HEK293T (cell line): ENCODE data around the gene DYNC1LI2.

Source experiments
- CTCF ChIA-PET: fragments of 350-600 bp; formaldehyde crosslinking; extraction: SDS; loops from one replicate; lab custom pipeline; 2021; ENCODE audit warnings: antibody characterized with exemption, inconsistent platforms; lab: Yijun Ruan, JAX
- POLR2A ChIA-PET: fragments of 350-600 bp; formaldehyde crosslinking; extraction: SDS; loops from one replicate; lab custom pipeline; 2020; ENCODE audit warnings: antibody characterized with exemption, inconsistent platforms; lab: Yijun Ruan, JAX
- DNase-seq: peaks from one replicate; pipeline ENCODE4 v3.0.0; 2012; ENCODE audit warnings: mixed read lengths; ENCODE audit errors: extremely low spot score
- ARNT ChIP-seq: fragments of 450-650 bp; IDR thresholded peaks from 2 replicates; pipeline ENCODE4 v1.6.1; 2017; ENCODE audit warnings: mild to moderate bottlenecking
- BHLHE40 ChIP-seq: fragments of 450-650 bp; IDR thresholded peaks from 2 replicates; pipeline ENCODE4 v1.6.1; 2016; ENCODE audit warnings: mild to moderate bottlenecking, moderate library complexity, borderline replicate concordance
- CTBP1 ChIP-seq: fragments of 450-650 bp; IDR thresholded peaks from 2 replicates; pipeline ENCODE4 v1.6.1; 2016; ENCODE audit warnings: borderline replicate concordance
- ELF4 ChIP-seq: fragments of 450-650 bp; IDR thresholded peaks from 2 replicates; pipeline ENCODE4 v1.6.1; 2017; ENCODE audit warnings: antibody characterized with exemption
- FOXA1 ChIP-seq: fragments of 450-650 bp; IDR thresholded peaks from 2 replicates; pipeline ENCODE4 v1.6.1; 2016; ENCODE audit warnings: mild to moderate bottlenecking
- FOXK2 ChIP-seq: fragments of 450-650 bp; IDR thresholded peaks from 2 replicates; pipeline ENCODE4 v1.6.1; 2016; ENCODE audit warnings: mild to moderate bottlenecking
- FOXM1 ChIP-seq: fragments of 450-650 bp; IDR thresholded peaks from 2 replicates; pipeline ENCODE4 v1.6.1; 2017; ENCODE audit warnings: mild to moderate bottlenecking, borderline replicate concordance
- HDGF ChIP-seq: fragments of 450-650 bp; IDR thresholded peaks from 2 replicates; pipeline ENCODE4 v1.6.1; 2017; ENCODE audit warnings: antibody characterized with exemption, borderline replicate concordance
- L3MBTL2 ChIP-seq: fragments of 450-650 bp; conservative IDR thresholded peaks from 2 replicates; pipeline ENCODE4 v1.6.1; 2016; ENCODE audit warnings: mild to moderate bottlenecking
- LEF1 ChIP-seq: fragments of 450-650 bp; IDR thresholded peaks from 2 replicates; pipeline ENCODE4 v1.6.1; 2017; ENCODE audit warnings: mild to moderate bottlenecking, borderline replicate concordance
- NFRKB ChIP-seq: fragments of 450-650 bp; IDR thresholded peaks from 2 replicates; pipeline ENCODE4 v1.6.1; 2016; ENCODE audit warnings: mild to moderate bottlenecking, moderate library complexity
- SP1 ChIP-seq: fragments of 450-650 bp; IDR thresholded peaks from 2 replicates; pipeline ENCODE4 v1.6.1; 2017
- SUZ12 ChIP-seq: fragments of 450-650 bp; IDR thresholded peaks from 2 replicates; pipeline ENCODE4 v1.6.1; 2016; ENCODE audit warnings: mild to moderate bottlenecking
- TARDBP ChIP-seq: fragments of 450-650 bp; IDR thresholded peaks from 2 replicates; pipeline ENCODE4 v1.6.1; 2016
- ZNF384 ChIP-seq: fragments of 450-650 bp; IDR thresholded peaks from 2 replicates; pipeline ENCODE4 v1.6.1; 2016
- TF ChIP-seq, protein P1 (sequence below): fragments of 450-650 bp; IDR thresholded peaks from 2 replicates; pipeline ENCODE4 v1.6.1; 2016

DYNC1LI2 gene

DNA sequence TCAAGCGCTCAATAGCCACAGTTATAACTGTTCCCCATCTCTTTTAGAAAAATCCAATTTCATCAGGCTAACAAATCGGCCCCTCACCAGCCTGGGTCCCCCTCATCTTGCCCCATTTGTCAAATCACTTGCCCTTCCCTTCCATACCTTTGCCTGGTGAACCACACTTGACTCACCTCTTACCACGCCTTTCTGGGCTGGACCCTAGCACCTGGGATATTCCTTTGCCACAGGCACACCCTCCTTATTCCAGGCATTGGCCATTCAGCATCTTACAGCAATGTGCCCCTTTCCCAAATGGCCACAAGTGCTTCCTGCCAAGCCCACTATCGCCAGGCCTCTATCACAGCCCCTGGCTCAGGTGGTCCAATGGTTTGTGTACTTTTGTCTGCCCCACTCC, 69.7 kb downstream of the DYNC1LI2 start:
- TF ChIP-seq ELF4: no peak
- no peak for TF ChIP-seq HDGF
- no peak for TF ChIP-seq CTBP1
- no peak for TF ChIP-seq ARNT
- no peak for TF ChIP-seq NFRKB
- TF ChIP-seq L3MBTL2: no peak
- TF ChIP-seq ZNF384: no peak
- TF ChIP-seq SUZ12: no peak
- TF ChIP-seq, protein P1, sequence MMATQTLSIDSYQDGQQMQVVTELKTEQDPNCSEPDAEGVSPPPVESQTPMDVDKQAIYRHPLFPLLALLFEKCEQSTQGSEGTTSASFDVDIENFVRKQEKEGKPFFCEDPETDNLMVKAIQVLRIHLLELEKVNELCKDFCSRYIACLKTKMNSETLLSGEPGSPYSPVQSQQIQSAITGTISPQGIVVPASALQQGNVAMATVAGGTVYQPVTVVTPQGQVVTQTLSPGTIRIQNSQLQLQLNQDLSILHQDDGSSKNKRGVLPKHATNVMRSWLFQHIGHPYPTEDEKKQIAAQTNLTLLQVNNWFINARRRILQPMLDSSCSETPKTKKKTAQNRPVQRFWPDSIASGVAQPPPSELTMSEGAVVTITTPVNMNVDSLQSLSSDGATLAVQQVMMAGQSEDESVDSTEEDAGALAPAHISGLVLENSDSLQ: no peak
- no peak for TF ChIP-seq FOXM1
- no peak for TF ChIP-seq LEF1
- no peak for TF ChIP-seq BHLHE40
- ChIA-PET POLR2A (no interaction called here), CTCF (interaction anchor here (0.7 kb wide), 1 partner anchor 356 kb away, joined by 4 read pairs; no protein-coding TSS in a partner anchor)
- no peak for DNase-seq

GRCh38 chr16:66678337-66678736, 73.1 kb downstream of the DYNC1LI2 start:
- no peak for TF ChIP-seq FOXM1
- TF ChIP-seq TARDBP: no peak
- TF ChIP-seq LEF1: no peak
- no peak for TF ChIP-seq ZNF384
- no peak for TF ChIP-seq NFRKB
- ChIA-PET CTCF (no interaction called here), POLR2A (no interaction called here)
- no peak for DNase-seq

GRCh38 chr16:66677836-66678235, 73.6 kb downstream of the DYNC1LI2 start:
- TF ChIP-seq L3MBTL2 (no peak), NFRKB (no peak), BHLHE40 (no peak), FOXM1 (no peak), ZNF384 (no peak), FOXK2 (no peak), FOXA1 (no peak), TARDBP (no peak), LEF1 (no peak), ELF4 (no peak), SUZ12 (no peak), HDGF (no peak), ARNT (no peak), CTBP1 (no peak), SP1 (no peak)
- TF ChIP-seq, protein P1: no peak
- ChIA-PET POLR2A (no interaction called here), CTCF (interaction anchor here (0.9 kb wide), 1 partner anchor 27 kb away, joined by 3 read pairs; no protein-coding TSS in a partner anchor)
- no peak for DNase-seq

DNA sequence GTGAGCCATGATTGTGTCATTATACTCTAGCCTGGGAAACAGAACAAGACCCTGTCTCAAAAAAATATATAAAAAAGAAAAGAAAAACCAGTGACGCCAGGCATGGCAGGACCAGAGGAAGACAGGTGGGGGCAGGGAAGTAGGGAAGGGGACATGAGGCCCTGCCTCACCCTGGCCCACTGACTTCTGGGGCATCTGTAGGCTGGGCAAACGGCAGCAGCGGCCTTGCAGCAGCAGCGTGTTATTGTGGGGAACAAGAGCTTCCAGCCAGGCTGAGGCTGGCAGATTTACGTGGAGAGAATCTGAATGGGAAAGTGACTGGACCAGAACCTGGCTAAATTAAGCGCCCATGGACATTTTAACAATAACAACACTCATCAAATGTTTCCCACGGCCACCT, 74.2 kb downstream of the DYNC1LI2 start:
- TF ChIP-seq SP1 (no peak), FOXA1 (no peak), LEF1 (no peak), ARNT (no peak), FOXM1 (no peak), HDGF (no peak), SUZ12 (no peak), L3MBTL2 (no peak), BHLHE40 (no peak), FOXK2 (no peak), ZNF384 (no peak), TARDBP (no peak), NFRKB (no peak), CTBP1 (no peak), ELF4 (no peak)
- TF ChIP-seq, protein P1: no peak
- DNase-seq: no peak
- POLR2A ChIA-PET: no interaction called here
- CTCF ChIA-PET: interaction anchor here (0.9 kb wide), 1 partner anchor 26 kb away, joined by 3 read pairs; no protein-coding TSS in a partner anchor

GRCh38 chr16:66676599-66676998, 74.8 kb downstream of the DYNC1LI2 start:
- ChIA-PET POLR2A (no interaction called here), CTCF (no interaction called here)
- DNase-seq: no peak
- TF ChIP-seq LEF1 (no peak), TARDBP (no peak), FOXA1 (no peak), SUZ12 (no peak), FOXM1 (no peak), NFRKB (no peak), ZNF384 (no peak), ELF4 (no peak), FOXK2 (no peak), BHLHE40 (no peak), SP1 (no peak), ARNT (no peak), L3MBTL2 (no peak), CTBP1 (no peak), HDGF (no peak)
- TF ChIP-seq, protein P1: no peak
